HEK293 (cell line): ENCODE results near the gene TNFRSF11A.

ENCODE experiments used
- CTCF ChIA-PET: fragments of 350-600 bp; formaldehyde crosslinking; extraction: SDS; loops from one replicate; lab custom pipeline; 2021; ENCODE audit warnings: antibody characterized with exemption; lab: Yijun Ruan, JAX
- POLR2A ChIA-PET: fragments of 300-600 bp; formaldehyde crosslinking; extraction: SDS; loops from one replicate; lab custom pipeline; 2020; ENCODE audit warnings: antibody characterized with exemption, inconsistent platforms; lab: Yijun Ruan, JAX
- H3K27ac ChIP-seq: fragments of 200-500 bp; sonication (Bioruptor generic); 2 replicates; pipeline ENCODE4 v1.5.1; 2014; ENCODE audit warnings: low read depth, low read length, control low read depth, inconsistent platforms; ENCODE audit errors: extremely low read depth
- H3K36me3 ChIP-seq, 2 experiments: fragments of 200-500 bp in 1 of 2; sonication (Bioruptor generic) in 1 of 2; 1 replicate in 1 of 2; 2 replicates in 1 of 2; pipeline ENCODE4 v1.5.1; 2014 to 2017; ENCODE audit warnings: inconsistent platforms in 2 of 2, low read length in 2 of 2; ENCODE audit not compliant: control insufficient read depth in 2 of 2, insufficient read depth in 1 of 2
- H3K4me1 ChIP-seq: fragments of 200-500 bp; sonication (Bioruptor generic); 2 replicates; pipeline ENCODE4 v1.5.1; 2014; ENCODE audit warnings: mild to moderate bottlenecking, low read length, inconsistent platforms; ENCODE audit not compliant: control insufficient read depth, insufficient read depth
- H3K4me3 ChIP-seq: 2 replicates; pipeline ENCODE4 v1.5.1; 2011; ENCODE audit warnings: low read depth, mild to moderate bottlenecking, control low read depth, low read length, moderate library complexity
- H3K9me3 ChIP-seq: fragments of 200-500 bp; sonication (Bioruptor generic); 2 replicates; pipeline ENCODE4 v1.5.1; 2014; ENCODE audit warnings: low read depth, low read length, inconsistent platforms; ENCODE audit not compliant: control insufficient read depth, insufficient read depth
- BCL11B ChIP-seq: fragments of 450-650 bp; formaldehyde crosslinking; IDR thresholded peaks from 2 replicates; pipeline ENCODE4 v1.5.1; 2016; ENCODE audit warnings: low read depth, missing biosample characterization, missing genetic modification characterization
- IKZF3 ChIP-seq: fragments of 450-650 bp; IDR thresholded peaks from 2 replicates; pipeline ENCODE4 v1.5.0; 2018; ENCODE audit warnings: missing biosample characterization, mild to moderate bottlenecking, missing genetic modification characterization, moderate library complexity
- KLF16 ChIP-seq: fragments of 450-650 bp; formaldehyde crosslinking; IDR thresholded peaks from 2 replicates; pipeline ENCODE4 v1.5.1; 2017; ENCODE audit warnings: missing biosample characterization, missing genetic modification characterization
- KLF8 ChIP-seq: fragments of 450-650 bp; formaldehyde crosslinking; IDR thresholded peaks from 2 replicates; pipeline ENCODE4 v1.5.1; 2016; ENCODE audit warnings: missing biosample characterization, missing genetic modification characterization
- PRDM1 ChIP-seq: fragments of 450-650 bp; formaldehyde crosslinking; IDR thresholded peaks from 2 replicates; pipeline ENCODE4; 2016; ENCODE audit warnings: missing biosample characterization, missing genetic modification characterization
- SCRT1 ChIP-seq: fragments of 450-650 bp; formaldehyde crosslinking; IDR thresholded peaks from 2 replicates; pipeline ENCODE4 v1.5.1; 2016; ENCODE audit warnings: missing biosample characterization, missing genetic modification characterization, borderline replicate concordance
- SCRT2 ChIP-seq: fragments of 450-650 bp; formaldehyde crosslinking; IDR thresholded peaks from 2 replicates; pipeline ENCODE4 v1.5.1; 2016; ENCODE audit warnings: missing biosample characterization, missing genetic modification characterization
- SP3 ChIP-seq: fragments of 450-650 bp; formaldehyde crosslinking; IDR thresholded peaks from 2 replicates; pipeline ENCODE4 v1.5.1; 2016; ENCODE audit warnings: missing biosample characterization, missing genetic modification characterization
- SP7 ChIP-seq: fragments of 450-650 bp; formaldehyde crosslinking; IDR thresholded peaks from 2 replicates; pipeline ENCODE4 v1.5.1; 2016; ENCODE audit warnings: missing biosample characterization, missing genetic modification characterization
- ZBTB17 ChIP-seq: fragments of 450-650 bp; formaldehyde crosslinking; IDR thresholded peaks from 2 replicates; pipeline ENCODE4 v1.5.1; 2016; ENCODE audit warnings: missing biosample characterization, missing genetic modification characterization
- ZEB2 ChIP-seq: fragments of 450-650 bp; formaldehyde crosslinking; IDR thresholded peaks from 2 replicates; pipeline ENCODE4 v1.5.1; 2016; ENCODE audit warnings: missing biosample characterization, missing genetic modification characterization
- ZFP3 ChIP-seq: fragments of 450-650 bp; formaldehyde crosslinking; IDR thresholded peaks from 2 replicates; pipeline ENCODE4 v1.5.1; 2016; ENCODE audit warnings: low read depth, missing biosample characterization, missing genetic modification characterization
- ZFP37 ChIP-seq: fragments of 450-650 bp; formaldehyde crosslinking; IDR thresholded peaks from 2 replicates; pipeline ENCODE4 v1.5.1; 2016; ENCODE audit warnings: missing biosample characterization, missing genetic modification characterization
- ZFP69B ChIP-seq: fragments of 450-650 bp; formaldehyde crosslinking; IDR thresholded peaks from 2 replicates; pipeline ENCODE4 v1.5.1; 2016; ENCODE audit warnings: missing biosample characterization, missing genetic modification characterization
- ZIC2 ChIP-seq: fragments of 450-650 bp; formaldehyde crosslinking; IDR thresholded peaks from 2 replicates; pipeline ENCODE4 v1.5.1; 2016; ENCODE audit warnings: missing biosample characterization, missing genetic modification characterization
- ZNF16 ChIP-seq: fragments of 450-650 bp; formaldehyde crosslinking; IDR thresholded peaks from 2 replicates; pipeline ENCODE4 v1.5.1; 2016; ENCODE audit warnings: low read depth, missing biosample characterization, missing genetic modification characterization
- ZNF23 ChIP-seq: fragments of 450-650 bp; formaldehyde crosslinking; IDR thresholded peaks from 2 replicates; pipeline ENCODE4 v1.5.1; 2016; ENCODE audit warnings: missing biosample characterization, missing genetic modification characterization, borderline replicate concordance
- ZNF239 ChIP-seq: fragments of 450-650 bp; formaldehyde crosslinking; IDR thresholded peaks from 2 replicates; pipeline ENCODE4 v1.5.1; 2016; ENCODE audit warnings: missing biosample characterization, missing genetic modification characterization
- ZNF248 ChIP-seq: fragments of 450-650 bp; formaldehyde crosslinking; IDR thresholded peaks from 2 replicates; pipeline ENCODE4 v1.5.1; 2017; ENCODE audit warnings: missing biosample characterization, missing genetic modification characterization
- ZNF394 ChIP-seq: fragments of 450-650 bp; formaldehyde crosslinking; IDR thresholded peaks from 2 replicates; pipeline ENCODE4 v1.5.1; 2016; ENCODE audit warnings: missing biosample characterization, missing genetic modification characterization, mild to moderate bottlenecking, moderate library complexity, borderline replicate concordance
- ZNF501 ChIP-seq: fragments of 450-650 bp; formaldehyde crosslinking; IDR thresholded peaks from 2 replicates; pipeline ENCODE4 v1.5.1; 2016; ENCODE audit warnings: missing biosample characterization, missing genetic modification characterization
- ZNF558 ChIP-seq: fragments of 450-650 bp; formaldehyde crosslinking; IDR thresholded peaks from 2 replicates; pipeline ENCODE4 v1.5.1; 2016; ENCODE audit warnings: missing biosample characterization, missing genetic modification characterization
- ZNF600 ChIP-seq: fragments of 450-650 bp; formaldehyde crosslinking; IDR thresholded peaks from 2 replicates; pipeline ENCODE4 v1.5.1; 2016; ENCODE audit warnings: missing biosample characterization, missing genetic modification characterization
- ZNF610 ChIP-seq: fragments of 450-650 bp; formaldehyde crosslinking; IDR thresholded peaks from 2 replicates; pipeline ENCODE4 v1.5.1; 2016; ENCODE audit warnings: missing biosample characterization, missing genetic modification characterization, borderline replicate concordance
- ZNF654 ChIP-seq: fragments of 450-650 bp; formaldehyde crosslinking; IDR thresholded peaks from 2 replicates; pipeline ENCODE4 v1.5.1; 2016; ENCODE audit warnings: low read depth, missing biosample characterization, missing genetic modification characterization
- ZSCAN30 ChIP-seq: fragments of 450-650 bp; IDR thresholded peaks from 2 replicates; pipeline ENCODE4 v1.5.1; 2018; ENCODE audit warnings: missing biosample characterization, mild to moderate bottlenecking, missing genetic modification characterization, moderate library complexity
- TF ChIP-seq, protein P1 (sequence below): fragments of 450-650 bp; formaldehyde crosslinking; IDR thresholded peaks from 2 replicates; pipeline ENCODE4 v1.5.1; 2016; ENCODE audit warnings: missing biosample characterization, missing genetic modification characterization, low read depth
- TF ChIP-seq, protein P2 (sequence below): fragments of 450-650 bp; formaldehyde crosslinking; IDR thresholded peaks from 2 replicates; pipeline ENCODE4 v1.5.1; 2016; ENCODE audit warnings: missing biosample characterization, missing genetic modification characterization
- TF ChIP-seq, protein P3 (sequence below): fragments of 450-650 bp; formaldehyde crosslinking; IDR thresholded peaks from 2 replicates; pipeline ENCODE4 v1.5.1; 2016; ENCODE audit warnings: missing biosample characterization, missing genetic modification characterization
- TF ChIP-seq, protein P4 (sequence below): fragments of 450-650 bp; formaldehyde crosslinking; IDR thresholded peaks from 2 replicates; pipeline ENCODE4 v1.5.1; 2016; ENCODE audit warnings: missing biosample characterization, missing genetic modification characterization

The TNFRSF11A gene

DNA sequence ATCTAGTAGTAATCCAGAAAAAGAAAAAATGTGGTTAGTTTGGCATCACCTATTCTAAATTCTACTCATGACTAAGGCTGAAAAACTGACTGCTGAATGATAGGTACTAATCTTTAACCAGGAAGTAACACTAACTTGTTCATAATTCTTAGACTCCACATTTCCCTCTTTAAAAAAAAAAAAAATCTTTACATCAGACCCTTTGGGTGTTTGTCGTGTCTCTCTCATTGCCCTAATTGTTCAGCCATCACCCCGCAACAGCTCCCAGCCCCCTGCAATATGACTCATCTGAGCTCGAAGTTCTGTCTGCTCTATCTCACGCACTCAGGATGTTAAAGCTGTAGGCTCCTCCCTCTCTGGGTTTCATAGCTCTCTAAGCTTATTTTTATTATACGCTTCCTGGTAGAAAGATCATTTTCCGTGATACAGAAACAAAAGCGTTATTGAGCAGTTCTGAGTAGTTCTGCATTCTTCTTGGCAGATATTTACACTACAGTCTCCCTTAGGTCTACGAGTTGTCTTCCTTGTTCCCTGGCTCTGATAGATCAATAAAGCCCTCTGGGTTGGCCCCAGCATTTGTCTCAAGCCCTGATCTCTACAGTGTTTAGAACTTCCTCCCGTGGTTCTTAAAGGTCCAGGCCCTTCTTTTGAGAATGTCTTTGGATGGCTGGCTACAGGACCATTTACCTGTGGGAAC, 95.6 kb downstream of the TNFRSF11A start (continued):
- TF ChIP-seq SCRT2 (no peak), ZNF23 (tag by site-specific recombination) (no peak), ZNF239 (tag by site-specific recombination) (no peak), ZNF16 (tag by site-specific recombination) (no peak), ZNF248 (tag by site-specific recombination) (no peak), ZNF610 (tag by site-specific recombination) (no peak)
- TF ChIP-seq, protein P1, sequence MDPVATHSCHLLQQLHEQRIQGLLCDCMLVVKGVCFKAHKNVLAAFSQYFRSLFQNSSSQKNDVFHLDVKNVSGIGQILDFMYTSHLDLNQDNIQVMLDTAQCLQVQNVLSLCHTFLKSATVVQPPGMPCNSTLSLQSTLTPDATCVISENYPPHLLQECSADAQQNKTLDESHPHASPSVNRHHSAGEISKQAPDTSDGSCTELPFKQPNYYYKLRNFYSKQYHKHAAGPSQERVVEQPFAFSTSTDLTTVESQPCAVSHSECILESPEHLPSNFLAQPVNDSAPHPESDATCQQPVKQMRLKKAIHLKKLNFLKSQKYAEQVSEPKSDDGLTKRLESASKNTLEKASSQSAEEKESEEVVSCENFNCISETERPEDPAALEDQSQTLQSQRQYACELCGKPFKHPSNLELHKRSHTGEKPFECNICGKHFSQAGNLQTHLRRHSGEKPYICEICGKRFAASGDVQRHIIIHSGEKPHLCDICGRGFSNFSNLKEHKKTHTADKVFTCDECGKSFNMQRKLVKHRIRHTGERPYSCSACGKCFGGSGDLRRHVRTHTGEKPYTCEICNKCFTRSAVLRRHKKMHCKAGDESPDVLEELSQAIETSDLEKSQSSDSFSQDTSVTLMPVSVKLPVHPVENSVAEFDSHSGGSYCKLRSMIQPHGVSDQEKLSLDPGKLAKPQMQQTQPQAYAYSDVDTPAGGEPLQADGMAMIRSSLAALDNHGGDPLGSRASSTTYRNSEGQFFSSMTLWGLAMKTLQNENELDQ: no peak
- TF ChIP-seq, protein P2, sequence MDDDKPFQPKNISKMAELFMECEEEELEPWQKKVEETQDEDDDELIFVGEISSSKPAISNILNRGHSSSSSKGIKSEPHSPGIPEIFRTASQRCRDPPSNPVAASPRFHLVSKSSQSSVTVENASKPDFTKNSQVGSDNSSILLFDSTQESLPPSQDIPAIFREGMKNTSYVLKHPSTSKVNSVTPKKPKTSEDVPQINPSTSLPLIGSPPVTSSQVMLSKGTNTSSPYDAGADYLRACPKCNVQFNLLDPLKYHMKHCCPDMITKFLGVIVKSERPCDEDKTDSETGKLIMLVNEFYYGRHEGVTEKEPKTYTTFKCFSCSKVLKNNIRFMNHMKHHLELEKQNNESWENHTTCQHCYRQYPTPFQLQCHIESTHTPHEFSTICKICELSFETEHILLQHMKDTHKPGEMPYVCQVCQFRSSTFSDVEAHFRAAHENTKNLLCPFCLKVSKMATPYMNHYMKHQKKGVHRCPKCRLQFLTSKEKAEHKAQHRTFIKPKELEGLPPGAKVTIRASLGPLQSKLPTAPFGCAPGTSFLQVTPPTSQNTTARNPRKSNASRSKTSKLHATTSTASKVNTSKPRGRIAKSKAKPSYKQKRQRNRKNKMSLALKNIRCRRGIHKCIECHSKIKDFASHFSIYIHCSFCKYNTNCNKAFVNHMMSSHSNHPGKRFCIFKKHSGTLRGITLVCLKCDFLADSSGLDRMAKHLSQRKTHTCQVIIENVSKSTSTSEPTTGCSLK (tag by site-specific recombination): no peak

DNA sequence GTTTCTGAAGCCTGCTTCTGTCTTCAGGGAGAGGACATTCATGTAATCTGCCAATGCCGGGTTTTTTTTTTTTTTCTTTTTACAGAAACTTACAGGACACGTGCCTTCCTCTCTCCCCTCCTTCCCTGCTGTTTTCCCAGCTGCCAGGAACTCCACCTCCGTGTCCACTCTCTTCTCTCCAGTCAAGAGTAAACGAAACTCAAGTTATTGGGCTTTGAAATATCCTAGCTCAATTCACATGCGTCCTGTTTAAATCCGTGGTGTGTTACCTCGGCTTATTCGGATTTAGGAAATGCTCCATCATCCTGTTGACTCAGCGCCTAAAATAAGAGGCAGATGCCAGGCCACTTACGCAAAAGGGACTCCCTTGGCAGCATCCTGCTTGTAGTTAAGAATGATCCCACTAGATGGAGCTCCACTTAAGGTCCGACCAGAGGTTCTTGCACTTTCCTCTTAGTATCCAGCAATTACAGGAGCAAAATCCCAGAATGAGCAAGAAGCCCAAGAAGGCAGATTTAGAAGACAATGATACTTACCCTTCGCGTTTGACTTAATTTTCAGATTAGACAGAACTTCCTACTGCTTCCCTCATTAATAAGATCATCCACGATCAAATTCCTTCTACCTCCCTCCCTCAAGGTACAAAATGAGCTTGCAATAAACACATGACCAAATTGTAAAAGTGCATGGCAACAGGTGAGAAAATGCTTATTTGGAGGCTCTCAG, 100.5 kb downstream of the TNFRSF11A start:
- CTCF ChIA-PET: interaction anchor here (0.5 to 5.0 kb wide), 57 partner anchors 8 to 1058 kb away, joined by 3 to 55 read pairs (median 4); partner anchors contain the start of genes TNFRSF11A and ZCCHC2
- no peak overlapping the region for H3K27ac ChIP-seq
- peak; percentile 73; the same call in 1 of the 2 replicates for TF ChIP-seq IKZF3 (tag by site-specific recombination)
- 0 out of 2 replicates have a peak, but pooled peaks have one; percentile 36 for TF ChIP-seq BCL11B (tag by site-specific recombination)
- TF ChIP-seq ZFP69B (tag by site-specific recombination): 0 out of 2 replicates have a peak, but pooled peaks have one; percentile 25
- no peak for TF ChIP-seq ZFP3 (tag by site-specific recombination)
- TF ChIP-seq ZSCAN30 (tag by site-specific recombination): peak; percentile 38; the same call in 1 of the 2 replicates
- TF ChIP-seq ZBTB17 (tag by site-specific recombination): peak; percentile 81
- peak; percentile 81 for TF ChIP-seq ZNF654
- peak; percentile 53 for TF ChIP-seq SP7 (tag by site-specific recombination)
- TF ChIP-seq KLF8 (tag by site-specific recombination): no peak
- peak; percentile 58; the same call in 1 of the 2 replicates for TF ChIP-seq ZNF501
- TF ChIP-seq ZNF600 (tag by site-specific recombination): 0 out of 2 replicates have a peak, but pooled peaks have one; percentile 15
- peak; percentile 35; the same call in 1 of the 2 replicates for TF ChIP-seq ZNF394
- TF ChIP-seq ZEB2 (tag by site-specific recombination): peak; percentile 54; the same call in 1 of the 2 replicates
- TF ChIP-seq ZIC2 (tag by site-specific recombination): peak; percentile 23; the same call in 1 of the 2 replicates
- TF ChIP-seq SP3: peak; percentile 32; the same call in 1 of the 2 replicates
- peak; percentile 93 for TF ChIP-seq SCRT2
- TF ChIP-seq, protein P3, sequence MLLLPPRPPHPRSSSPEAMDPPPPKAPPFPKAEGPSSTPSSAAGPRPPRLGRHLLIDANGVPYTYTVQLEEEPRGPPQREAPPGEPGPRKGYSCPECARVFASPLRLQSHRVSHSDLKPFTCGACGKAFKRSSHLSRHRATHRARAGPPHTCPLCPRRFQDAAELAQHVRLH (tag by site-specific recombination): no peak
- TF ChIP-seq KLF16 (tag by site-specific recombination): 0 out of 2 replicates have a peak, but pooled peaks have one; percentile 29
- peak; percentile 74 for TF ChIP-seq PRDM1 (tag by site-specific recombination)
- 0 out of 2 replicates have a peak, but pooled peaks have one; percentile 38 for TF ChIP-seq ZNF558 (tag by site-specific recombination)
- peak; percentile 91 for TF ChIP-seq SCRT1 (tag by site-specific recombination)
- TF ChIP-seq ZFP37: peak; percentile 77; the same call in 1 of the 2 replicates
- TF ChIP-seq, protein P4, sequence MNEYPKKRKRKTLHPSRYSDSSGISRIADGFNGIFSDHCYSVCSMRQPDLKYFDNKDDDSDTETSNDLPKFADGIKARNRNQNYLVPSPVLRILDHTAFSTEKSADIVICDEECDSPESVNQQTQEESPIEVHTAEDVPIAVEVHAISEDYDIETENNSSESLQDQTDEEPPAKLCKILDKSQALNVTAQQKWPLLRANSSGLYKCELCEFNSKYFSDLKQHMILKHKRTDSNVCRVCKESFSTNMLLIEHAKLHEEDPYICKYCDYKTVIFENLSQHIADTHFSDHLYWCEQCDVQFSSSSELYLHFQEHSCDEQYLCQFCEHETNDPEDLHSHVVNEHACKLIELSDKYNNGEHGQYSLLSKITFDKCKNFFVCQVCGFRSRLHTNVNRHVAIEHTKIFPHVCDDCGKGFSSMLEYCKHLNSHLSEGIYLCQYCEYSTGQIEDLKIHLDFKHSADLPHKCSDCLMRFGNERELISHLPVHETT: no peak

More for the DNA sequence above, 100.5 kb downstream of the TNFRSF11A start:
- Histone ChIP-seq H3K4me3 (peak overlapping the region; percentile 18; the same call in 1 of the 2 replicates), H3K9me3 (no peaks in the 10 kb centered on the region), H3K4me1 (0 out of 2 replicates have a peak, but pooled peaks cover 5% of the 10 kb centered on the region), H3K36me3 (no peaks in the 10 kb centered on the region)
- POLR2A ChIA-PET: interaction anchor here (0.6 to 2.0 kb wide), 6 partner anchors 10 to 239 kb away, joined by 3 to 15 read pairs (median 4); partner anchors contain the start of genes PIGN, RELCH and ZCCHC2
